GM23338 (cell line): Measurements from ENCODE around the gene CD247. TPM values are rescaled to one million over a fixed set of nuclear protein-coding genes. Genes with fewer than 3 reads are reported as not detected.
A peak's percentile ranks its signal among the peaks of the same experiment; 100 is the strongest.

Experiments used
- ATAC-seq: fragments of 200-7000 bp; cut with Tn5 transposase; 3 replicates; pipeline ENCODE4 v1.9.1; 2020
- DNase-seq: peaks from one replicate; pipeline ENCODE4 v3.0.0-alpha.2; 2015; ENCODE audit warnings: low spot score
- H2AFZ ChIP-seq: fragments of 200-600 bp; sonication (generic); 2 replicates; pipeline ENCODE4 v1.8.0; 2016; ENCODE audit warnings: antibody characterized with exemption, mild to moderate bottlenecking, moderate library complexity
- H3F3A ChIP-seq: fragments of 200-600 bp; sonication (generic); replicated peaks from 2 replicates; pipeline ENCODE4 v1.8.0; 2017; ENCODE audit warnings: antibody characterized with exemption, mixed run types, low read depth
- H3K27ac ChIP-seq: fragments of 200-600 bp; sonication (generic); 2 replicates; pipeline ENCODE4 v1.6.1; 2016; ENCODE audit warnings: low read depth
- H3K27me3 ChIP-seq: fragments of 200-600 bp; sonication (generic); 2 replicates; pipeline ENCODE4 v1.8.0; 2016; ENCODE audit warnings: mild to moderate bottlenecking, mixed run types, moderate library complexity; ENCODE audit not compliant: insufficient read depth
- H3K36me3 ChIP-seq: fragments of 200-600 bp; sonication (generic); 2 replicates; pipeline ENCODE4 v1.8.0; 2016; ENCODE audit warnings: mild to moderate bottlenecking; ENCODE audit not compliant: insufficient read depth
- H3K4me1 ChIP-seq: fragments of 200-600 bp; sonication (generic); 2 replicates; pipeline ENCODE4 v1.8.0; 2016; ENCODE audit warnings: mild to moderate bottlenecking, moderate library complexity; ENCODE audit not compliant: insufficient read depth
- H3K4me2 ChIP-seq: fragments of 200-600 bp; sonication (generic); 2 replicates; pipeline ENCODE4 v1.7.1; 2017; ENCODE audit warnings: mixed run types
- H3K4me3 ChIP-seq: fragments of 200-600 bp; sonication (generic); 2 replicates; pipeline ENCODE4 v1.6.1; 2016; ENCODE audit warnings: mixed run types
- H3K79me2 ChIP-seq: fragments of 200-600 bp; sonication (generic); replicated peaks from 2 replicates; pipeline ENCODE4 v1.8.0; 2017; ENCODE audit warnings: mild to moderate bottlenecking; ENCODE audit not compliant: insufficient read depth
- H3K9me2 ChIP-seq: fragments of 200-600 bp; sonication (generic); 2 replicates; pipeline ENCODE4 v1.8.0; 2017; ENCODE audit not compliant: insufficient read depth
- H4K20me1 ChIP-seq: fragments of 200-600 bp; sonication (generic); replicated peaks from 2 replicates; pipeline ENCODE4 v1.8.0; 2017; ENCODE audit warnings: mild to moderate bottlenecking; ENCODE audit not compliant: insufficient read depth
- H3K27ac Mint-ChIP-seq: 2 replicates; pipeline ENCODE4 v1.8.0; 2020; ENCODE audit warnings: inconsistent platforms, mild to moderate bottlenecking, moderate library complexity, mixed read lengths
- H3K27me3 Mint-ChIP-seq: 3 replicates; pipeline ENCODE4 v1.8.0; 2022; ENCODE audit warnings: low read depth, mild to moderate bottlenecking, moderate library complexity, mixed read lengths, inconsistent platforms; ENCODE audit not compliant: insufficient read depth, poor library complexity
- H3K36me3 Mint-ChIP-seq: 3 replicates; pipeline ENCODE4 v1.8.0; 2021; ENCODE audit warnings: low read depth, mild to moderate bottlenecking, inconsistent platforms, moderate library complexity, mixed read lengths
- H3K4me1 Mint-ChIP-seq: 3 replicates; pipeline ENCODE4 v1.8.0; 2020; ENCODE audit warnings: mild to moderate bottlenecking, inconsistent platforms, mixed read lengths
- H3K4me3 Mint-ChIP-seq: 3 replicates; pipeline ENCODE4 v1.8.0; 2021; ENCODE audit warnings: moderate library complexity, mild to moderate bottlenecking, inconsistent platforms, mixed read lengths
- H3K9me3 Mint-ChIP-seq: 3 replicates; pipeline ENCODE4 v1.8.0; 2020; ENCODE audit warnings: moderate library complexity, mild to moderate bottlenecking, inconsistent platforms, mixed read lengths
- EZH2phosphoT487 ChIP-seq: fragments of 200-600 bp; sonication (generic); IDR thresholded peaks from one replicate; pipeline ENCODE4 v1.8.1; 2018; ENCODE audit warnings: antibody characterized with exemption; ENCODE audit not compliant: unreplicated experiment
- JUNB ChIP-seq: IDR thresholded peaks from one replicate; pipeline ENCODE4 v1.6.1; 2016; ENCODE audit warnings: antibody characterized with exemption; ENCODE audit not compliant: unreplicated experiment
- NANOG ChIP-seq: IDR thresholded peaks from 2 replicates; pipeline ENCODE4 v1.6.1; 2016; ENCODE audit warnings: antibody characterized with exemption, borderline replicate concordance
- POLR2AphosphoS5 ChIP-seq: IDR thresholded peaks from 2 replicates; pipeline ENCODE4 v1.6.1; 2016; ENCODE audit warnings: antibody characterized with exemption, low read depth
- REST ChIP-seq: IDR thresholded peaks from one replicate; pipeline ENCODE4 v1.6.1; 2018; ENCODE audit warnings: antibody characterized with exemption; ENCODE audit not compliant: unreplicated experiment
- STAT1 ChIP-seq: IDR thresholded peaks from one replicate; pipeline ENCODE4 v1.6.1; 2016; ENCODE audit warnings: antibody characterized with exemption; ENCODE audit not compliant: unreplicated experiment
- ZNF331 ChIP-seq: fragments of 250-450 bp; sonication (Bioruptor Pico); IDR thresholded peaks from 2 replicates; pipeline ENCODE4 v1.5.0; 2020; ENCODE audit warnings: low read depth, mild to moderate bottlenecking, moderate library complexity
- ZNF462 ChIP-seq: fragments of 250-450 bp; sonication (Bioruptor Pico); IDR thresholded peaks from 2 replicates; pipeline ENCODE4 v1.5.0; 2020; ENCODE audit warnings: mild to moderate bottlenecking, moderate library complexity
- polyA plus RNA-seq: library from polyadenylated mRNA; unstranded; fragments of >200 nt; fragmentation: Nextera tagmentation; extraction: Ambion mirVana; gene quantifications from 2 replicates; pipeline ENCODE4 v1.2.1, GENCODE V29; 2016
- total RNA-seq: library from RNA; depleted of rRNA; stranded (reverse); fragments of >200 nt; shearing (Covaris generic); gene quantifications from 2 replicates; pipeline ENCODE4 v1.2.3, GENCODE V29; 2014
- TF ChIP-seq, protein P1 (sequence below): IDR thresholded peaks from 2 replicates; pipeline ENCODE4 v1.6.1; 2016; ENCODE audit warnings: antibody characterized with exemption

Gene CD247
- total and polyA plus RNA-seq, 2 experiments from 2014 or later: 1.2 to 1.4 TPM

DNA sequence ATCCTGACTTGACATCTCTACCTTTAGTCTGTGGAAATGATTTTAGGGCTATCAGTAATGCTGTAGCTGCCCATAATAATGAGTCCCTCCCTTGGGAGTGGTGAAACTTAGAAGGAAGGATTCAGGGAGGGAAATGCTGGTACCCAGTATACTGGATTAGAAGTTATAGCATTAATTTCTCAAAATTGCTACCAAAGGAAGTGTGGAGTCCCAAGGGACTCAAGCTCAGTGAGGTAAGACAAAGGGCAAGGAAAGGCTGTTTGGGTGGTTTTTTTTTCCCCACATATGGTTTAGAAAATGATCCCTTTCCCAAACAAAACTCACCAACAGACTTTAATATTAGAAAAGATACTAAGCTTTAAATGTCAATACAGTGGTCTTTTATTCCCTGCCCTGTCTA is 99.9 kb downstream of the CD247 start:
- Histone ChIP-seq H2AFZ (no peak overlapping the region), H3K9me2 (no peaks in the 10 kb centered on the region), H3K36me3 (peaks cover 8% of the 10 kb centered on the region; the same call in 1 of the 2 replicates), H3K4me2 (no peak overlapping the region), H3F3A (no peaks in the 10 kb centered on the region), H3K4me3 (no peak overlapping the region), H3K27ac (no peak overlapping the region), H3K79me2 (0 out of 2 replicates have a peak, but pooled peaks cover 4% of the 10 kb centered on the region), H3K4me1 (peaks cover 4% of the 10 kb centered on the region; the same call in 1 of the 2 replicates), H4K20me1 (no peaks in the 10 kb centered on the region; the same call in 1 of the 2 replicates), H3K27me3 (no peaks in the 10 kb centered on the region)
- H3K27ac Mint-ChIP-seq: 0 out of 2 replicates have a peak overlapping the region, but pooled peaks have one; percentile 8
- ATAC-seq: no peak
- peaks cover 36% of the 10 kb centered on the region for H3K36me3 Mint-ChIP-seq
- TF ChIP-seq EZH2phosphoT487 (no peak), JUNB (no peak), NANOG (no peak), POLR2AphosphoS5 (no peak), ZNF331 (CRISPR knock-in tag) (no peak), ZNF462 (no peak), REST (no peak), STAT1 (no peak)
- TF ChIP-seq, protein P1, sequence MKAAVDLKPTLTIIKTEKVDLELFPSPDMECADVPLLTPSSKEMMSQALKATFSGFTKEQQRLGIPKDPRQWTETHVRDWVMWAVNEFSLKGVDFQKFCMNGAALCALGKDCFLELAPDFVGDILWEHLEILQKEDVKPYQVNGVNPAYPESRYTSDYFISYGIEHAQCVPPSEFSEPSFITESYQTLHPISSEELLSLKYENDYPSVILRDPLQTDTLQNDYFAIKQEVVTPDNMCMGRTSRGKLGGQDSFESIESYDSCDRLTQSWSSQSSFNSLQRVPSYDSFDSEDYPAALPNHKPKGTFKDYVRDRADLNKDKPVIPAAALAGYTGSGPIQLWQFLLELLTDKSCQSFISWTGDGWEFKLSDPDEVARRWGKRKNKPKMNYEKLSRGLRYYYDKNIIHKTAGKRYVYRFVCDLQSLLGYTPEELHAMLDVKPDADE: no peak
- no peak overlapping the region for H3K4me3 Mint-ChIP-seq
- peaks cover 29% of the 10 kb centered on the region for H3K4me1 Mint-ChIP-seq
- H3K9me3 Mint-ChIP-seq: no peaks in the 10 kb centered on the region
- H3K27me3 Mint-ChIP-seq: no peaks in the 10 kb centered on the region
- no peak for DNase-seq
